Measurements from ENCODE around the gene GAS2L2. TPM values are rescaled to one million over a fixed set of nuclear protein-coding genes. Genes with fewer than 3 reads are reported as not detected.

The GAS2L2 gene
- total RNA-seq, 1 experiment from 2014 or later = not detected

GRCh38 chr17:35695613-35696012, 57.4 kb downstream of the GAS2L2 start:
- H3F3A ChIP-seq (ENCODE audit: low read length, unreplicated experiment) = no peaks in the 10 kb centered on the region
- H3K4me1 ChIP-seq (ENCODE audit: insufficient read depth, low read length) = no peaks in the 10 kb centered on the region
- DNase-seq (no peak), ATAC-seq (no peak)
- no peak overlapping the region for H2AFZ ChIP-seq (ENCODE audit: low read length)
- H3K79me2 ChIP-seq (ENCODE audit: low read length) = no peaks in the 10 kb centered on the region
- POLR2A ChIA-PET (ENCODE audit: unreplicated experiment) = no interaction called here
- CTCF ChIA-PET = no interaction called here
- peaks cover 16% of the 10 kb centered on the region; the same call in 1 of the 2 replicates for H3K36me3 ChIP-seq (ENCODE audit: low read depth, low read length)
- H4K20me1 ChIP-seq (ENCODE audit: low read length) = no peaks in the 10 kb centered on the region
- intact Hi-C loops (cut with micrococcal nuclease) = no loop called here
- H3K4me2 ChIP-seq (ENCODE audit: low read length) = no peak overlapping the region
- TF ChIP-seq EZH2phosphoT487 (IDR thresholded peaks at IDR 0.05; ENCODE audit: borderline replicate concordance, low read length) = no peak
- no peak for TF ChIP-seq EZH2 (IDR thresholded peaks at IDR 0.05; ENCODE audit: low read length, unreplicated experiment)
- no peak for TF ChIP-seq CTCF (conservative IDR thresholded peaks at IDR 0.05; ENCODE audit: low read depth, low read length)
- no peaks in the 10 kb centered on the region for H3K9me2 ChIP-seq (replicated peaks; ENCODE audit: low read length)
- BruUV-seq (replicated peaks) = no TSS peak
- H3K27me3 ChIP-seq (ENCODE audit: low read length) = no peaks in the 10 kb centered on the region
- no peak overlapping the region for H3K9ac ChIP-seq (ENCODE audit: low read length)
- no peak overlapping the region for H3K27ac ChIP-seq (ENCODE audit: low read length)
- no peak overlapping the region for H3K4me3 ChIP-seq (ENCODE audit: low read length)
- no peaks in the 10 kb centered on the region for H3K9me3 ChIP-seq (ENCODE audit: low read length)

GRCh38 chr17:35694906-35695305, 58.1 kb downstream of the GAS2L2 start:
- Histone ChIP-seq H3K27me3 (ENCODE audit: low read length) (no peaks in the 10 kb centered on the region), H2AFZ (ENCODE audit: low read length) (no peak overlapping the region), H3K4me2 (ENCODE audit: low read length) (no peak overlapping the region), H3K9me3 (ENCODE audit: low read length) (no peaks in the 10 kb centered on the region), H3K36me3 (ENCODE audit: low read depth, low read length) (peaks cover 17% of the 10 kb centered on the region; the same call in 1 of the 2 replicates), H3F3A (ENCODE audit: low read length, unreplicated experiment) (no peaks in the 10 kb centered on the region), H3K9ac (ENCODE audit: low read length) (no peak overlapping the region), H3K4me3 (ENCODE audit: low read length) (no peak overlapping the region), H4K20me1 (ENCODE audit: low read length) (no peaks in the 10 kb centered on the region), H3K4me1 (ENCODE audit: insufficient read depth, low read length) (no peaks in the 10 kb centered on the region), H3K79me2 (ENCODE audit: low read length) (no peaks in the 10 kb centered on the region), H3K27ac (ENCODE audit: low read length) (no peak overlapping the region), H3K9me2 (replicated peaks; ENCODE audit: low read length) (no peaks in the 10 kb centered on the region)
- DNase-seq (no peak), ATAC-seq (no peak)
- no peak for TF ChIP-seq EZH2phosphoT487 (IDR thresholded peaks at IDR 0.05; ENCODE audit: borderline replicate concordance, low read length)
- no peak for TF ChIP-seq EZH2 (IDR thresholded peaks at IDR 0.05; ENCODE audit: low read length, unreplicated experiment)
- TF ChIP-seq CTCF (conservative IDR thresholded peaks at IDR 0.05; ENCODE audit: low read depth, low read length) = no peak
- no TSS peak for BruUV-seq (replicated peaks)
- POLR2A ChIA-PET (ENCODE audit: unreplicated experiment) = no interaction called here
- CTCF ChIA-PET = no interaction called here
- intact Hi-C loops (cut with micrococcal nuclease) = no loop called here

Other genes with a start within 250 kb of the GAS2L2 start
- gene SLFN12L, start 215.6 kb downstream of the GAS2L2 start, total RNA-seq (2014; rRNA removed) = not detected in 2 replicates
- gene SLFN14, start 192.4 kb downstream of the GAS2L2 start, total RNA-seq (2014; rRNA removed) = not detected in 2 replicates
- gene PEX12, start 174.7 kb downstream of the GAS2L2 start, total RNA-seq (2014; rRNA removed) = 2.4 and 3.9 TPM in 2 replicates
- gene AP2B1, start 165.9 kb downstream of the GAS2L2 start, total RNA-seq (2014; rRNA removed) = 70.2 and 84.9 TPM in 2 replicates
- 0.52 and 0.77 TPM in 2 replicates for gene RASL10B, start 21.6 kb downstream of the GAS2L2 start, total RNA-seq (2014; rRNA removed)
- gene C17orf50, start 7.6 kb upstream of the GAS2L2 start, total RNA-seq (2014; rRNA removed) = not detected in 2 replicates
- gene MMP28, start 42.4 kb upstream of the GAS2L2 start, total RNA-seq (2014; rRNA removed) = 1.6 and 2.4 TPM in 2 replicates
- gene TAF15, start 56.2 kb upstream of the GAS2L2 start, total RNA-seq (2014; rRNA removed) = 32.4 and 48.1 TPM in 2 replicates
- not detected in 2 replicates for gene HEATR9, start 115.7 kb upstream of the GAS2L2 start, total RNA-seq (2014; rRNA removed)
- gene CCL5, start 127.1 kb upstream of the GAS2L2 start, total RNA-seq (2014; rRNA removed) = not detected in 2 replicates
- 2.0 and 2.6 TPM in 2 replicates for gene RDM1, start 177.5 kb upstream of the GAS2L2 start, total RNA-seq (2014; rRNA removed)
- not detected in 2 replicates for gene LYZL6, start 190.5 kb upstream of the GAS2L2 start, total RNA-seq (2014; rRNA removed)
- not detected in 2 replicates for gene CCL16, start 228.3 kb upstream of the GAS2L2 start, total RNA-seq (2014; rRNA removed)
- not detected in 2 replicates for gene CCL14, start 233.5 kb upstream of the GAS2L2 start, total RNA-seq (2014; rRNA removed)
- gene CCL15, start 248.3 kb upstream of the GAS2L2 start, total RNA-seq (2014; rRNA removed) = not detected in 2 replicates